ENCODE data around the gene RRP9.
"Not testable (repeated sequence)": the region's sequence is repeated elsewhere in the genome, so short reads cannot be mapped to it uniquely, and the experiment has no call there.

The RRP9 gene

DNA sequence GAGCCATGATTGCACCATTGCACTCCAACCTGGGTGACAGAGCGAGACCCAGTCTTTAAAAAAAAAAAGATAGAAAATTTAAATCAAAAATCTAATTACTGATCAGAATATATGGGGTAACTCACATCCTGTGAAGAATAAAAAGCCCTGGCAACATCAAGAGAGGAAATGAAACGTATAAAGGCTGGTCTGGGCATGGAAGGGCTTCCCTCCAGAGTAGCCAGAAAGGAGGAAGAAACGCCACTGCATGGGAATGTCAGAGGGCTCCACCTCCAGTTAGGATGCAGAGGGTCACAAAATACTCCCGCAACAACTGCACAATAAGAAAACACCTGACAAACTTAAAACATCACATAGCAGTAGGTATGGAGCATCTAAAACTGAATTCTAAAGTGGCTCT, 33.7 kb downstream of the RRP9 start:
- Histone ChIP-seq H3K9me3 (ENCODE audit: insufficient read depth, low read depth, low read length) (peaks cover 7% of the 10 kb centered on the region; the same call in 1 of the 2 replicates), H2AFZ (ENCODE audit: low read length) (no peak overlapping the region), H3K4me1 (ENCODE audit: insufficient read depth, low read length, poor library complexity, severe bottlenecking) (no peaks in the 10 kb centered on the region), H3K4me3 (ENCODE audit: low read length, poor library complexity, severe bottlenecking) (no peak overlapping the region), H4K20me1 (ENCODE audit: insufficient read depth, low read length, poor library complexity, severe bottlenecking) (no peaks in the 10 kb centered on the region), H3F3A (ENCODE audit: low read depth) (no peaks in the 10 kb centered on the region), H3K27me3 (ENCODE audit: insufficient read depth, low read length, poor library complexity, severe bottlenecking) (no peaks in the 10 kb centered on the region), H3K9me2 (replicated peaks; ENCODE audit: low read depth, low read length) (no peaks in the 10 kb centered on the region), H3K9ac (ENCODE audit: low read depth, low read length, poor library complexity, severe bottlenecking) (no peak overlapping the region), H3K4me2 (ENCODE audit: low read depth, low read length, poor library complexity, severe bottlenecking) (no peak overlapping the region), H3K36me3 (ENCODE audit: insufficient read depth, low read length) (no peaks in the 10 kb centered on the region), H3K79me2 (ENCODE audit: insufficient read depth, low read length) (no peaks in the 10 kb centered on the region)
- TF ChIP-seq EZH2phosphoT487 (IDR thresholded peaks at IDR 0.05; ENCODE audit: borderline replicate concordance) = no peak
- TF ChIP-seq, protein P1, sequence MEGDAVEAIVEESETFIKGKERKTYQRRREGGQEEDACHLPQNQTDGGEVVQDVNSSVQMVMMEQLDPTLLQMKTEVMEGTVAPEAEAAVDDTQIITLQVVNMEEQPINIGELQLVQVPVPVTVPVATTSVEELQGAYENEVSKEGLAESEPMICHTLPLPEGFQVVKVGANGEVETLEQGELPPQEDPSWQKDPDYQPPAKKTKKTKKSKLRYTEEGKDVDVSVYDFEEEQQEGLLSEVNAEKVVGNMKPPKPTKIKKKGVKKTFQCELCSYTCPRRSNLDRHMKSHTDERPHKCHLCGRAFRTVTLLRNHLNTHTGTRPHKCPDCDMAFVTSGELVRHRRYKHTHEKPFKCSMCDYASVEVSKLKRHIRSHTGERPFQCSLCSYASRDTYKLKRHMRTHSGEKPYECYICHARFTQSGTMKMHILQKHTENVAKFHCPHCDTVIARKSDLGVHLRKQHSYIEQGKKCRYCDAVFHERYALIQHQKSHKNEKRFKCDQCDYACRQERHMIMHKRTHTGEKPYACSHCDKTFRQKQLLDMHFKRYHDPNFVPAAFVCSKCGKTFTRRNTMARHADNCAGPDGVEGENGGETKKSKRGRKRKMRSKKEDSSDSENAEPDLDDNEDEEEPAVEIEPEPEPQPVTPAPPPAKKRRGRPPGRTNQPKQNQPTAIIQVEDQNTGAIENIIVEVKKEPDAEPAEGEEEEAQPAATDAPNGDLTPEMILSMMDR (conservative IDR thresholded peaks at IDR 0.05; ENCODE audit: low read length) = no peak

DNA sequence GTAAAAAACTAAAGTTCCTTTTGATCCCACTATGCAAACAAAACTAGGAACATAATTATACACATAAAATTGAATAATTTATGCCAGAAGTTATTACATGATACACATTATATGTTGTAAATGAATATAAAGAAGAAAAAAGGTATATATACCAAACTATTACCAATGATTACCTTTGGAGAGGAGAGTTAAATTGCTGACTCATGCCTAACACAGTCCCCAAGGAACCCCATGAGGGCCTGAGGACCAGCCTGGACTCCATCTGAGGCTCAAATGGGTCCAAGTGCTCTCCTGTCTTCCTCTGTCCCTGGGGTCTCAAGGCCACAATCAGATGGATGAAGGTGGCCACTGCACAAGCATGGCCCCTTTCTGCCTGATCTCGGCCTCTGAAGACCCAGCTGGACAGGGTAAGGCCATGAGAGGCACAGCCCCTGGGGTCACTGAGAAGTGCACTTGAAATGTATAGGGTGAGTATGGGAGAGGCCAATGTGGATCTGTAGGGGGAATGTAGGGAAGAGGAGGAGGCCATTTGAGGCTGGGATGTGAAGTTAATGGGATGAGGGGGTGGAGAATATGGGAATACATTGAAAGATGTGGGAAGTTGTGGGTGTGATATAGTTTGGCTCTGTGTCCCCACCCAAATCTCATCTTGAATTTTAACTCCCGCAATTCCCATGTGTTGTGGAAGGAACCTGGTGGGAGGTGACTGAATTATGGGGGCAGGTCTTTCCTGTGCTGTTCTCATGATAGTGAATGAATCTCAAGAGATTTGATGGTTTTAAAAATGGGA, 37.5 kb downstream of the RRP9 start:
- H3K4me3 ChIP-seq (ENCODE audit: low read length, poor library complexity, severe bottlenecking) = no peak overlapping the region
- H4K20me1 ChIP-seq (ENCODE audit: insufficient read depth, low read length, poor library complexity, severe bottlenecking) = no peaks in the 10 kb centered on the region
- no peaks in the 10 kb centered on the region for H3K4me1 ChIP-seq (ENCODE audit: insufficient read depth, low read length, poor library complexity, severe bottlenecking)
- no peaks in the 10 kb centered on the region for H3K9me2 ChIP-seq (replicated peaks; ENCODE audit: low read depth, low read length)
- no peak overlapping the region for H3K4me2 ChIP-seq (ENCODE audit: low read depth, low read length, poor library complexity, severe bottlenecking)
- peaks cover 7% of the 10 kb centered on the region; the same call in 1 of the 2 replicates for H3K9me3 ChIP-seq (ENCODE audit: insufficient read depth, low read depth, low read length)
- no peak overlapping the region for H3K9ac ChIP-seq (ENCODE audit: low read depth, low read length, poor library complexity, severe bottlenecking)
- H2AFZ ChIP-seq (ENCODE audit: low read length) = no peak overlapping the region
- no peaks in the 10 kb centered on the region for H3K27me3 ChIP-seq (ENCODE audit: insufficient read depth, low read length, poor library complexity, severe bottlenecking)
- TF ChIP-seq, protein P1 (conservative IDR thresholded peaks at IDR 0.05; ENCODE audit: low read length) = no peak
- no peak for TF ChIP-seq EZH2phosphoT487 (IDR thresholded peaks at IDR 0.05; ENCODE audit: borderline replicate concordance)
- no peaks in the 10 kb centered on the region for H3K79me2 ChIP-seq (ENCODE audit: insufficient read depth, low read length)
- no peaks in the 10 kb centered on the region for H3F3A ChIP-seq (ENCODE audit: low read depth)
- H3K36me3 ChIP-seq (ENCODE audit: insufficient read depth, low read length) = no peaks in the 10 kb centered on the region

DNA sequence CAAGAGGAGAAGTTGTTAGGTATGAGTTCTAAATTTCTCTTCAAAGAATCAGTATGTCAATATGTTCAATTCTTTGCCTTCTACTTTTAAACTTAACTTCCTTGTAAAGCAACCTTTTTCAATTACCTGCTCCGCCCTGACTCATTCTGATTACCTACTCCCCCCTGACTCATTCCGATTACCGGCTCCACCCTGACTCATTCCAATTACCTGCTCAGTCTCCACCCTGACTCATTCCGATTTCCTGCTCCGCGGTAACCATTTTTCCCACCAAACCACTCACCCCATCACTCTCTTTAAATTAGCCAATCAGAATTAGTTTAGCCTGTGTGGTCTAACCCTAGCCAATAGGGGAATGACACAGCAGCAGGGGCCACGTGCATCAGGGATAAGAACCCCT, 39.3 kb downstream of the RRP9 start:
- not testable (repeated sequence) for H3K9ac ChIP-seq (ENCODE audit: low read depth, low read length, poor library complexity, severe bottlenecking); H3K4me3 ChIP-seq (ENCODE audit: low read length, poor library complexity, severe bottlenecking); H3K9me2 ChIP-seq (replicated peaks; ENCODE audit: low read depth, low read length); H4K20me1 ChIP-seq (ENCODE audit: insufficient read depth, low read length, poor library complexity, severe bottlenecking); H3K4me1 ChIP-seq (ENCODE audit: insufficient read depth, low read length, poor library complexity, severe bottlenecking); H3K9me3 ChIP-seq (ENCODE audit: insufficient read depth, low read depth, low read length); H3F3A ChIP-seq (ENCODE audit: low read depth); H3K79me2 ChIP-seq (ENCODE audit: insufficient read depth, low read length); H3K27me3 ChIP-seq (ENCODE audit: insufficient read depth, low read length, poor library complexity, severe bottlenecking); H3K36me3 ChIP-seq (ENCODE audit: insufficient read depth, low read length); H3K4me2 ChIP-seq (ENCODE audit: low read depth, low read length, poor library complexity, severe bottlenecking); H2AFZ ChIP-seq (ENCODE audit: low read length)

DNA sequence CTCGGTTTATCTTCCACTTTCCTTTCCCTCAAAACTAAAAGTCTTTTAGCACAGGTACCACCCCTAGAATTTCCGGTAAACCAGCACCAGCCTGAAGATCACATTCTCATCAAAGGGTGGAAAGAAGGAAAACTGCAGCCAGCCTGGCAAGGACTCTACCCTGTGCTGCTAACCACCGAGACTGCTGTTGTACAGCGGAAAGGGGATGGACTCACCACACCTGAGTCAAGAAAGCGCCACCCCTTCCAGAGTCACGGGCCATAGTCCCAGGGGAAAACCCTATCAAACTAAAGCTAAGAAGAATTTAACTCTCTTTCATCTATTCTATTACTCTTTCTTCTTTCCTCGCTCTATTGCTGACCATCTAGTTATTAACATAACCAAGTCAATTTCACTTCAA, 41.7 kb downstream of the RRP9 start:
- not testable (repeated sequence) for H3K4me2 ChIP-seq (ENCODE audit: low read depth, low read length, poor library complexity, severe bottlenecking); H3K9me2 ChIP-seq (replicated peaks; ENCODE audit: low read depth, low read length); H3K9me3 ChIP-seq (ENCODE audit: insufficient read depth, low read depth, low read length); H2AFZ ChIP-seq (ENCODE audit: low read length); H3K9ac ChIP-seq (ENCODE audit: low read depth, low read length, poor library complexity, severe bottlenecking); H3K36me3 ChIP-seq (ENCODE audit: insufficient read depth, low read length); H3K79me2 ChIP-seq (ENCODE audit: insufficient read depth, low read length); H3K27me3 ChIP-seq (ENCODE audit: insufficient read depth, low read length, poor library complexity, severe bottlenecking); H3F3A ChIP-seq (ENCODE audit: low read depth); H3K4me1 ChIP-seq (ENCODE audit: insufficient read depth, low read length, poor library complexity, severe bottlenecking); H4K20me1 ChIP-seq (ENCODE audit: insufficient read depth, low read length, poor library complexity, severe bottlenecking); H3K4me3 ChIP-seq (ENCODE audit: low read length, poor library complexity, severe bottlenecking)

Data from Loucy (cell line).